ENCODE data around the gene GARIN3.
"Not testable (repeated sequence)": the region's sequence is repeated elsewhere in the genome, so short reads cannot be mapped to it uniquely, and the experiment has no call there.

Gene GARIN3

GRCh38 chr5:157166214-157167213, at the start of gene GARIN3:
Gene GARIN3 (minus strand): TSS chr5:157166264. CDS start chr5:157166168, 96 bp downstream.
- no peak for DNase-seq

- no peak for DNase-seq
Measured at GRCh38 chr5:157215514-157216167, 49.6 kb upstream of the GARIN3 start.

- no peak for DNase-seq
Measured at GRCh38 chr5:157214861-157215513, 48.9 kb upstream of the GARIN3 start.

GRCh38 chr5:157214415-157214814, 48.4 kb upstream of the GARIN3 start:
- DNase-seq = no peak

- no peak for DNase-seq
Measured at GRCh38 chr5:157213527-157214243, 47.6 kb upstream of the GARIN3 start.

- no peak for DNase-seq
Measured at GRCh38 chr5:157212307-157212706, 46.2 kb upstream of the GARIN3 start.

- not testable (repeated sequence) for DNase-seq
Measured at GRCh38 chr5:157210652-157211051, 44.6 kb upstream of the GARIN3 start.

- no peak for DNase-seq
Measured at GRCh38 chr5:157205708-157206107, 39.6 kb upstream of the GARIN3 start.

- no peak for DNase-seq
Measured at GRCh38 chr5:157204765-157205164, 38.7 kb upstream of the GARIN3 start.

- DNase-seq = no peak
Measured at GRCh38 chr5:157203417-157203816, 37.4 kb upstream of the GARIN3 start.

GRCh38 chr5:157201857-157202256, 35.8 kb upstream of the GARIN3 start:
- DNase-seq = no peak

GRCh38 chr5:157198277-157198986, 32.4 kb upstream of the GARIN3 start:
- no peak for DNase-seq

- no peak for DNase-seq
Measured at GRCh38 chr5:157197086-157197485, 31.0 kb upstream of the GARIN3 start.

GRCh38 chr5:157196045-157196444, 30.0 kb upstream of the GARIN3 start:
- no peak for DNase-seq

GRCh38 chr5:157193699-157194424, 27.8 kb upstream of the GARIN3 start:
- DNase-seq = no peak

GRCh38 chr5:157189223-157189622, 23.2 kb upstream of the GARIN3 start:
- DNase-seq = no peak

- no peak for DNase-seq
Measured at GRCh38 chr5:157188270-157188669, 22.2 kb upstream of the GARIN3 start.

- DNase-seq = no peak
Measured at GRCh38 chr5:157187046-157187754, 21.1 kb upstream of the GARIN3 start.

GRCh38 chr5:157186309-157187045, 20.4 kb upstream of the GARIN3 start:
- no peak for DNase-seq

GRCh38 chr5:157185122-157185521, 19.1 kb upstream of the GARIN3 start:
- DNase-seq = not testable (repeated sequence)
